ENCODE results near the gene PTPRM. TPM values are rescaled to one million over a fixed set of nuclear protein-coding genes. Genes with fewer than 3 reads are reported as not detected.

The PTPRM gene
- polyA plus RNA-seq, 1 donor = 85.4 TPM

GRCh38 chr18:8279781-8280330 lies 712.7 kb downstream of the PTPRM start:
- no peak for DNase-seq (ENCODE audit: low read depth)

GRCh38 chr18:8283891-8284585 lies 716.9 kb downstream of the PTPRM start:
- DNase-seq (ENCODE audit: low read depth) = no peak

GRCh38 chr18:8286303-8286702 lies 719.2 kb downstream of the PTPRM start:
- DNase-seq (ENCODE audit: low read depth) = no peak

- no peak for DNase-seq (ENCODE audit: low read depth)
These were observed 720.2 kb downstream of the PTPRM start for GRCh38 chr18:8287196-8287885.

GRCh38 chr18:8288472-8289195 lies 721.5 kb downstream of the PTPRM start:
- DNase-seq (ENCODE audit: low read depth) = no peak

- no peak for DNase-seq (ENCODE audit: low read depth)
These were observed 723.3 kb downstream of the PTPRM start for GRCh38 chr18:8290435-8290834.

GRCh38 chr18:8290913-8291312 lies 723.8 kb downstream of the PTPRM start:
- DNase-seq (ENCODE audit: low read depth) = no peak

- no peak for DNase-seq (ENCODE audit: low read depth)
These were observed 726.1 kb downstream of the PTPRM start for GRCh38 chr18:8293184-8293583.

- no peak for DNase-seq (ENCODE audit: low read depth)
These were observed 729.9 kb downstream of the PTPRM start for GRCh38 chr18:8296886-8297616.

GRCh38 chr18:8298186-8298585 lies 731.1 kb downstream of the PTPRM start:
- DNase-seq (ENCODE audit: low read depth) = no peak

GRCh38 chr18:8299054-8299980 lies 732.2 kb downstream of the PTPRM start:
- DNase-seq (ENCODE audit: low read depth) = no peak

GRCh38 chr18:8300751-8301410 lies 733.8 kb downstream of the PTPRM start:
- no peak for DNase-seq (ENCODE audit: low read depth)

- no peak for DNase-seq (ENCODE audit: low read depth)
These were observed 734.5 kb downstream of the PTPRM start for GRCh38 chr18:8301427-8302172.

GRCh38 chr18:8303151-8303755 lies 736.1 kb downstream of the PTPRM start:
- DNase-seq (ENCODE audit: low read depth) = no peak

GRCh38 chr18:8307960-8308359 lies 740.8 kb downstream of the PTPRM start:
- no peak for DNase-seq (ENCODE audit: low read depth)

- no peak for DNase-seq (ENCODE audit: low read depth)
These were observed 745.9 kb downstream of the PTPRM start for GRCh38 chr18:8313043-8313442.

- no peak for DNase-seq (ENCODE audit: low read depth)
These were observed 747.0 kb downstream of the PTPRM start for GRCh38 chr18:8314124-8314523.

GRCh38 chr18:8319798-8320489 lies 752.8 kb downstream of the PTPRM start:
- DNase-seq (ENCODE audit: low read depth) = no peak

Measured in forelimb muscle (tissue), 1 donor.